Measurements from ENCODE around the gene MEI4. TPM values are rescaled to one million over a fixed set of nuclear protein-coding genes. Genes with fewer than 3 reads are reported as not detected.
A peak's percentile ranks its signal among the peaks of the same experiment; 100 is the strongest.
"Not testable (repeated sequence)": the region's sequence is repeated elsewhere in the genome, so short reads cannot be mapped to it uniquely, and the experiment has no call there.

The MEI4 gene
- total and polyA plus RNA-seq, 2 donors (not counting 1 experiment from before 2014, with no cell fraction given), result not detected

DNA sequence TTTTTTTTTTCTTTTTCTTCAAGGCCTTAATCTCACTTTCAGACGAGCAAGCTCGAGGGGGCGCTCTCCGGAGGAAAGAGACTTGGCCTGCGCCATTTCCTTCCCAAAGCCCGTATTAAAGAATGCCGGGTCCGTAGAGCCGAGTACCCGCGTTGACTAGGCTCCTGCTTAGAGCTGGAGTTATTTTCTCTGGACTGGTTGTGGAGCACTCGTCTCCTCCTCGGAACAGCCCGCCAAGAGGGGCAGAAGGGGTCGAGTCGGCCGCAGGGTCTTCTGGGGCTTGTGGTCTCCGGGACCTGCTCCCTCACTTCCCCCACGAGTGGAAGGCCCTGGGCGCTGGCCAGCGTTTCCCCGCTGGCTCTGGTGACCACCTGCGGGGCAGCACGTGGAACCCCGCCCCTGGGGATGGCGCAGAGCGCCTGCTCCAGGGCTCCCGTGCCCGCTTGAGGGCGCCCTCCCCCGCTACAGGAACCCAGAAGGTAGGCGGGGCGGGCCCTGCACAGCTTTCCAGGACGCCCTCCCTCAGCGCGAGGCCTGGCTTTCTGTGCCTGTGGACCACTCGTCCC lies 2.7 kb upstream of the MEI4 start:
- Mint-ChIP-seq H3K4me1 (no peaks in the 10 kb centered on the region), H3K4me3 (no peak overlapping the region), H3K27ac (no peak overlapping the region), H3K9me3 (ENCODE audit: insufficient read depth) (no peaks in the 10 kb centered on the region), H3K27me3 (peaks cover 9% of the 10 kb centered on the region)
- intact Hi-C loops (cut with micrococcal nuclease), result no loop called here
- H4K20me1 ChIP-seq (ENCODE audit: control insufficient read depth, insufficient read depth, low read length, poor library complexity, severe bottlenecking), result no peaks in the 10 kb centered on the region
- H3K4me3 ChIP-seq (ENCODE audit: control extremely low read depth in 1 of 5, extremely low read depth in 1 of 5, insufficient read depth in 1 of 5, low read depth in 2 of 5, low read length in 4 of 5), result peak overlapping the region in 3 of 5 experiments; percentile 22 to 38 (median 38)
- ATAC-seq (ENCODE audit: low read depth) (no peak), DNase-seq (peak; percentile 10)
- no peaks in the 10 kb centered on the region for H3K36me3 ChIP-seq (replicated peaks in 1 of 2; ENCODE audit: control extremely low read depth in 1 of 2, control insufficient read depth in 1 of 2, extremely low read depth in 1 of 2, insufficient read depth in 2 of 2, low read length in 1 of 2)
- no peak overlapping the region for H3K27ac ChIP-seq (ENCODE audit: low read length in 2 of 2)
- no peaks in the 10 kb centered on the region for H3K4me1 ChIP-seq (ENCODE audit: control insufficient read depth in 2 of 2, insufficient read depth in 2 of 2, low read length in 2 of 2)
- 9% methylated on average over 36 of the region's 37 CpGs for WGBS (ENCODE audit: insufficient coverage)
- POLR2A ChIA-PET, result no interaction called here
- TF ChIP-seq, protein P1, sequence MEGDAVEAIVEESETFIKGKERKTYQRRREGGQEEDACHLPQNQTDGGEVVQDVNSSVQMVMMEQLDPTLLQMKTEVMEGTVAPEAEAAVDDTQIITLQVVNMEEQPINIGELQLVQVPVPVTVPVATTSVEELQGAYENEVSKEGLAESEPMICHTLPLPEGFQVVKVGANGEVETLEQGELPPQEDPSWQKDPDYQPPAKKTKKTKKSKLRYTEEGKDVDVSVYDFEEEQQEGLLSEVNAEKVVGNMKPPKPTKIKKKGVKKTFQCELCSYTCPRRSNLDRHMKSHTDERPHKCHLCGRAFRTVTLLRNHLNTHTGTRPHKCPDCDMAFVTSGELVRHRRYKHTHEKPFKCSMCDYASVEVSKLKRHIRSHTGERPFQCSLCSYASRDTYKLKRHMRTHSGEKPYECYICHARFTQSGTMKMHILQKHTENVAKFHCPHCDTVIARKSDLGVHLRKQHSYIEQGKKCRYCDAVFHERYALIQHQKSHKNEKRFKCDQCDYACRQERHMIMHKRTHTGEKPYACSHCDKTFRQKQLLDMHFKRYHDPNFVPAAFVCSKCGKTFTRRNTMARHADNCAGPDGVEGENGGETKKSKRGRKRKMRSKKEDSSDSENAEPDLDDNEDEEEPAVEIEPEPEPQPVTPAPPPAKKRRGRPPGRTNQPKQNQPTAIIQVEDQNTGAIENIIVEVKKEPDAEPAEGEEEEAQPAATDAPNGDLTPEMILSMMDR (IDR thresholded peaks at IDR 0.05), result no peak
- no peak for TF ChIP-seq EZH2 (IDR thresholded peaks at IDR 0.05; ENCODE audit: borderline replicate concordance, insufficient read depth, low read depth, low read length, poor library complexity, severe bottlenecking)
- no peaks in the 10 kb centered on the region for H3K79me2 ChIP-seq (ENCODE audit: control insufficient read depth, insufficient read depth, low read length)
- CTCF ChIA-PET, result no interaction called here
- H3K9ac ChIP-seq (ENCODE audit: low read length), result peak overlapping the region; percentile 10
- peaks cover 0 to 9% (median 0%) of the 10 kb centered on the region in 3 donors for H3K9me3 ChIP-seq (ENCODE audit: control extremely low read depth in 1 of 3, control insufficient read depth in 2 of 3, insufficient read depth in 1 of 3, low read length in 2 of 3)
- H3K4me2 ChIP-seq (replicated peaks; ENCODE audit: low read depth, low read length, poor library complexity, severe bottlenecking), result peak overlapping the region; percentile 54
- H3K27me3 ChIP-seq (replicated peaks in 1 of 4; ENCODE audit: control extremely low read depth in 1 of 4, control insufficient read depth in 3 of 4, insufficient read depth in 4 of 4, low read length in 3 of 4), result no peaks in the 10 kb centered on the region
- H2AFZ ChIP-seq (ENCODE audit: insufficient read depth, low read depth, low read length, poor library complexity, severe bottlenecking), result peak overlapping the region; percentile 47

- CTCF ChIA-PET, result no interaction called here
- TF ChIP-seq EZH2 (IDR thresholded peaks at IDR 0.05; ENCODE audit: borderline replicate concordance, insufficient read depth, low read depth, low read length, poor library complexity, severe bottlenecking), result no peak
- TF ChIP-seq, protein P1 (IDR thresholded peaks at IDR 0.05), result no peak
- Mint-ChIP-seq H3K9me3 (ENCODE audit: insufficient read depth) (no peaks in the 10 kb centered on the region), H3K4me1 (no peaks in the 10 kb centered on the region), H3K4me3 (no peak overlapping the region), H3K27ac (no peak overlapping the region), H3K27me3 (peaks cover 9% of the 10 kb centered on the region)
- DNase-seq, result no peak
- POLR2A ChIA-PET, result no interaction called here
- Histone ChIP-seq H3K36me3 (replicated peaks in 1 of 2; ENCODE audit: control extremely low read depth in 1 of 2, control insufficient read depth in 1 of 2, extremely low read depth in 1 of 2, insufficient read depth in 2 of 2, low read length in 1 of 2) (no peaks in the 10 kb centered on the region), H3K4me2 (replicated peaks; ENCODE audit: low read depth, low read length, poor library complexity, severe bottlenecking) (no peak overlapping the region), H3K4me3 (ENCODE audit: control extremely low read depth in 1 of 5, extremely low read depth in 1 of 5, insufficient read depth in 1 of 5, low read depth in 2 of 5, low read length in 4 of 5) (no peak overlapping the region), H3K79me2 (ENCODE audit: control insufficient read depth, insufficient read depth, low read length) (no peaks in the 10 kb centered on the region), H3K27ac (ENCODE audit: low read length in 2 of 2) (no peak overlapping the region), H3K4me1 (ENCODE audit: control insufficient read depth in 2 of 2, insufficient read depth in 2 of 2, low read length in 2 of 2) (no peaks in the 10 kb centered on the region), H4K20me1 (ENCODE audit: control insufficient read depth, insufficient read depth, low read length, poor library complexity, severe bottlenecking) (no peaks in the 10 kb centered on the region), H3K9me3 (ENCODE audit: control extremely low read depth in 1 of 3, control insufficient read depth in 2 of 3, insufficient read depth in 1 of 3, low read length in 2 of 3) (peaks cover 0 to 9% (median 0%) of the 10 kb centered on the region in 3 donors), H2AFZ (ENCODE audit: insufficient read depth, low read depth, low read length, poor library complexity, severe bottlenecking) (no peak overlapping the region), H3K9ac (ENCODE audit: low read length) (no peak overlapping the region), H3K27me3 (replicated peaks in 1 of 4; ENCODE audit: control extremely low read depth in 1 of 4, control insufficient read depth in 3 of 4, insufficient read depth in 4 of 4, low read length in 3 of 4) (no peaks in the 10 kb centered on the region)
- intact Hi-C loops (cut with micrococcal nuclease), result no loop called here
- ATAC-seq (ENCODE audit: low read depth), result no peak
Measured at GRCh38 chr6:77653816-77654215, 977 bp downstream of the MEI4 start.

DNA sequence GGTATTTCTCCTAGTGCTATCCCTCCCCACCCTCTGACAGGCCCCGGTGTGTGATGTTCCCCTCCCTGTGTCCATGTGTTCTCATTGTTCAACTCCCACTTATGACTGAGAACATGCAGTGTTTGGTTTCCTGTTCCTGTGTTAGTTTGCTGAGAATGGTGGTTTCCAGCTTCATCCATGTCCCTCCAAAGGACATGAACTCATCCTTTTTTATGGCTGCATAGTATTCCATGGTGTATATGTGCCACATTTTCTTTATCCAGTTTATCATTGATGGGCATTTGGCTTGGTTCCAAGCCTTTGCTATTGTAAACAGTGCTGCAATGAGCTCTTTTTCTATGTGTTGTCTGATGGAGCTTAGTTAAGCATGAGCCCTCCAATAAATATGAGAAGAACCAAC lies 2.2 kb downstream of the MEI4 start:
- H3K4me1 ChIP-seq (ENCODE audit: control insufficient read depth in 2 of 2, insufficient read depth in 2 of 2, low read length in 2 of 2); H3K9me3 ChIP-seq (ENCODE audit: control extremely low read depth in 1 of 3, control insufficient read depth in 2 of 3, insufficient read depth in 1 of 3, low read length in 2 of 3); H3K27ac ChIP-seq (ENCODE audit: low read length in 2 of 2); H3K36me3 ChIP-seq (replicated peaks in 1 of 2; ENCODE audit: control extremely low read depth in 1 of 2, control insufficient read depth in 1 of 2, extremely low read depth in 1 of 2, insufficient read depth in 2 of 2, low read length in 1 of 2); H3K4me2 ChIP-seq (replicated peaks; ENCODE audit: low read depth, low read length, poor library complexity, severe bottlenecking); POLR2A ChIA-PET; H3K4me1 Mint-ChIP-seq; H3K9me3 Mint-ChIP-seq (ENCODE audit: insufficient read depth); H3K27ac Mint-ChIP-seq; CTCF ChIA-PET; intact Hi-C loops (cut with micrococcal nuclease); H3K4me3 ChIP-seq (ENCODE audit: control extremely low read depth in 1 of 5, extremely low read depth in 1 of 5, insufficient read depth in 1 of 5, low read depth in 2 of 5, low read length in 4 of 5); DNase-seq; H3K79me2 ChIP-seq (ENCODE audit: control insufficient read depth, insufficient read depth, low read length); H4K20me1 ChIP-seq (ENCODE audit: control insufficient read depth, insufficient read depth, low read length, poor library complexity, severe bottlenecking); H3K27me3 ChIP-seq (replicated peaks in 1 of 4; ENCODE audit: control extremely low read depth in 1 of 4, control insufficient read depth in 3 of 4, insufficient read depth in 4 of 4, low read length in 3 of 4); H2AFZ ChIP-seq (ENCODE audit: insufficient read depth, low read depth, low read length, poor library complexity, severe bottlenecking); H3K9ac ChIP-seq (ENCODE audit: low read length); H3K4me3 Mint-ChIP-seq; H3K27me3 Mint-ChIP-seq; ATAC-seq (ENCODE audit: low read depth): not testable (repeated sequence)
- WGBS (ENCODE audit: insufficient coverage), result no CpG with 5 or more reads among the region's 1 CpG

Measured in B cell (primary cell).